ENCODE results near the gene GABBR2. TPM values are rescaled to one million over a fixed set of nuclear protein-coding genes. Genes with fewer than 3 reads are reported as not detected.
A peak's percentile ranks its signal among the peaks of the same experiment; 100 is the strongest.

GABBR2 gene
- total and polyA plus RNA-seq, 5 experiments from 2014 or later = not detected

DNA sequence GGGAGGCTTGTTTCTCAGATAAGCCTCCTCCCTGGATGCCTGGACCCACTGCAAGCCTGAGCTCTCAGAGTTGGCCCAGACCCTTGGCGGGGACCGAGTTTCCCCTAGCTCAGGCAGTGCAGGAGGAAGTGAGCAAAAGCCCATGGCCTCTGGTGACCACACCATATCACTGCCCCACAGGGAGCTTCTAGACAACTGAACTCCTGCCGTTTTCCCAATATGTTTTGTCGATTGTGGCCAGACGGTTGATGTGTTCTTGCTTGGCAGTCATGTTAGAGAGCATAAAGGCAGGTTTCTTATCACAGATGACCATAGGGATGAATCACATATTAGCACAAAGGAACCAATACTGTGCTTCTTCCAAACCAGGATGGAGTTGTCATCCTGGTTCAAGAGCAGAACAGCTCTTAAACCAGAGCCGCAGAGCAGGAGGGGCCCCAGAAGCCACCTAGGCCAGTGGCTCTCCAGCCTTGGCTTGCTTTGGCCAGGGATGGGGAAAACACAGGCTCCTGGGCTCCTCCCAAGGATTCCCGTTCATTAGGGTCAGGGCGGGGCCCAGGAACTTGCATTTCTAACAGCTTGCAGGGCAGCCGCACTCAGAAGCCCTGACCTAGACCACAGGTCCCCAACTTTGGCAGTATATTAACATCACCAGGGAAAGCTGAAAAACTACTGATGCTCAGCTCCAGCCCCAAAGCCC is 340.2 kb downstream of the GABBR2 start:
- POLR2A ChIA-PET = no interaction called here
- H3K36me3 Mint-ChIP-seq = peaks cover 0 to 17% (median 14%) of the 10 kb centered on the region in 3 donors

DNA sequence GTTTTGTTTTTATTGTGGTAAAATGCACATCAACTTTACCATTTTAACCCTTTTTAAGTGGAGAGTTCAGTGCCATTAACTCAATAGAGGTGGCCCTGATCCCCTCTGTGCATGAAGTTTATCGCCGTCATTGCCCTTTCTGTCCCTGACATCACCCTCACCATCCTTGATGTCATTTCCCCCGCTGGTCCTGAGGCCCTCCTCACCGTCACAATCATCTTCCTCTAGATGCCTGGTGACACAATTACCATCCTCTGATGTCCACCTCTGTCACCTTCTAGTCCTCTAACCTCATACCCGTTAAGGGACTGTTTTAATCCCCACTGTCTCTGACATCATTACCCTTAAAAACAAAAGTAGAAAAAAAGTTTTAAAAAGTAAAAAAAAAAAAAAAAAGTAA is 340.8 kb downstream of the GABBR2 start:
- no peak overlapping the region for H3K4me3 Mint-ChIP-seq
- peaks cover 0 to 17% (median 14%) of the 10 kb centered on the region in 3 donors for H3K36me3 Mint-ChIP-seq
- DNase-seq (no peak), ATAC-seq (no peak)
- H3K27me3 Mint-ChIP-seq = peaks cover 3 to 29% (median 14%) of the 10 kb centered on the region in 5 donors
- H3K4me1 Mint-ChIP-seq = no peaks in the 10 kb centered on the region
- peaks cover 0 to 27% (median 11%) of the 10 kb centered on the region in 9 donors for H3K9me3 Mint-ChIP-seq
- POLR2A ChIA-PET = no interaction called here
- H3K27ac Mint-ChIP-seq = no peak overlapping the region

More for the DNA sequence above, 340.2 kb downstream of the GABBR2 start:
- Mint-ChIP-seq H3K4me3 (no peak overlapping the region), H3K9me3 (peaks cover 0 to 27% (median 11%) of the 10 kb centered on the region in 9 donors), H3K27ac (peak overlapping the region in 1 of 10 donors; percentile 40), H3K27me3 (peaks cover 3 to 25% (median 10%) of the 10 kb centered on the region in 5 donors), H3K4me1 (no peaks in the 10 kb centered on the region)
- no peak for ATAC-seq
- no peak for DNase-seq

GRCh38 chr9:98367371-98367900 is 341.3 kb downstream of the GABBR2 start:
- peaks cover 3 to 33% (median 14%) of the 10 kb centered on the region in 5 donors for H3K27me3 Mint-ChIP-seq

DNA sequence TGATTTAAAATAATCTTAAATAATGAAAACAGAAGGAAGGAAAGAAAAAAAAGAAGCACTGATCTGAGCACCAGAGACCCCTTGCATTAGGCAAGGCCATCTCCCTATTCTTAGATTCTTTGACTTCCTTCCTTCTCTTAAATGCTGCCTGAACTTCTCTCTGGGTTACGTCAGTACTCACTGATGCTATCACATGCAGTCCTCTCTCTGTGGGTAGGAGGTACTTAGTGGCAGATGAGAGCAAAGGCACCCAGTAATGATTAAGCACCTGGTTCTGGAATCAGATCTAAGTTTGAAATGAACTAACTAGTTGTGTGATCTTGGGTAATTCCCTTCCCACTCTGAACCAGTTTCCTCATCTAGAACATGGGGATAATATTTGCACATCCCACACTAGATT is 343.0 kb downstream of the GABBR2 start:
- DNase-seq (no peak), ATAC-seq (no peak)
- Mint-ChIP-seq H3K27me3 (peaks cover 8 to 47% (median 14%) of the 10 kb centered on the region in 5 donors), H3K27ac (no peak overlapping the region), H3K36me3 (peaks cover 0 to 17% (median 14%) of the 10 kb centered on the region in 3 donors), H3K4me3 (no peak overlapping the region), H3K4me1 (no peaks in the 10 kb centered on the region), H3K9me3 (peaks cover 0 to 27% (median 11%) of the 10 kb centered on the region in 9 donors)
- POLR2A ChIA-PET = no interaction called here

More at GRCh38 chr9:98367371-98367900, 341.3 kb downstream of the GABBR2 start:
- POLR2A ChIA-PET = no interaction called here
- H3K4me1 Mint-ChIP-seq = no peaks in the 10 kb centered on the region
- DNase-seq (no peak), ATAC-seq (no peak)
- H3K4me3 Mint-ChIP-seq = no peak overlapping the region
- no peak overlapping the region for H3K27ac Mint-ChIP-seq
- peaks cover 0 to 17% (median 14%) of the 10 kb centered on the region in 3 donors for H3K36me3 Mint-ChIP-seq
- peaks cover 0 to 27% (median 11%) of the 10 kb centered on the region in 9 donors for H3K9me3 Mint-ChIP-seq

DNA sequence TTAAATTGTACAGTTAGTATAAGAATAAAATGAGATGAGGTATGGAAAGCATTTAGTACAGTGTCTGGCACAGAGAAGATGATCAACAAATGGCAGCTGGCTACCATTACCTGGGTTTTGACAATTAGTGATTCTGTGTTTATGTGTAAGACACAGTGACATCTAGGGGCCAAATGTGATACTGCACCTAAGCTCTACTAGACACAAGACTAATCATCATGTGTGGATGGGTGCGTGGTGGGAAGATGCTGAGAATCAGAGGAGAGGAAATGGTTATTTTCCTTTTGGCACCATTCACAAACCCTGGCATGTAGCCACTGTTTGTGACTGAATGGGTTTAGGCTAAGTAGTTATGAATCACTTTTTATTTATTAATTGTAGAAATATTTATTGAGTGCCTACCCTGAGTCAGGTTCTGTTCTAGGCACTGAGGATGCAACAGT is 343.5 kb downstream of the GABBR2 start:
- no peak overlapping the region for H3K4me3 Mint-ChIP-seq
- POLR2A ChIA-PET = no interaction called here
- H3K36me3 Mint-ChIP-seq = peaks cover 0 to 17% (median 14%) of the 10 kb centered on the region in 3 donors
- H3K4me1 Mint-ChIP-seq = no peaks in the 10 kb centered on the region
- peaks cover 0 to 27% (median 11%) of the 10 kb centered on the region in 9 donors for H3K9me3 Mint-ChIP-seq
- DNase-seq = no peak
- H3K27me3 Mint-ChIP-seq = peaks cover 8 to 47% (median 14%) of the 10 kb centered on the region in 5 donors
- H3K27ac Mint-ChIP-seq = no peak overlapping the region
- no peak for ATAC-seq

DNA sequence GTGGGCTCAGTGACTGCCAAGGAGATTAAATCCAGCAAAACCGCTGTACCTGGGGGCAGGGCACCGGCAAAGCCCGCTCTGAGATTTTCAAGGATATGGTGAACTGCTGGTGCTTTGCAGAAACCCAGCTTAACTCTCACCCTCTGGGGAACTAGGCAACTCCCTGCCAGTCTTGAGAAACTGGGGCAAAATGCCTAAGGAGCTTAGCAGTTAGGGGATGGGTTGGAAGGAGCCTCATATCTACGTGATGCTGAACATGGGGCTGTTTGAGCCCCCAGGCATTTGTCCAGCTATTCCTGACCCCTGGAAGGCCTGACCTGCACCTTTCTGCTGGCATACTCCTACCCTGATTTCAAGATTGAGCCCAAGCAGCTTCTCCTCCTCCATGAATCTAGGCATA is 344.6 kb downstream of the GABBR2 start:
- DNase-seq (no peak), ATAC-seq (no peak)
- POLR2A ChIA-PET = no interaction called here
- peaks cover 10 to 47% (median 14%) of the 10 kb centered on the region in 5 donors for H3K27me3 Mint-ChIP-seq
- peaks cover 0 to 17% (median 14%) of the 10 kb centered on the region in 3 donors for H3K36me3 Mint-ChIP-seq
- H3K4me1 Mint-ChIP-seq = no peaks in the 10 kb centered on the region
- H3K4me3 Mint-ChIP-seq = no peak overlapping the region
- no peak overlapping the region for H3K27ac Mint-ChIP-seq
- H3K9me3 Mint-ChIP-seq = peaks cover 0 to 27% (median 11%) of the 10 kb centered on the region in 9 donors

GRCh38 chr9:98363644-98364043 is 345.1 kb downstream of the GABBR2 start:
- POLR2A ChIA-PET = no interaction called here
- ATAC-seq (no peak), DNase-seq (no peak)
- Mint-ChIP-seq H3K4me3 (no peak overlapping the region), H3K36me3 (peaks cover 0 to 17% (median 14%) of the 10 kb centered on the region in 3 donors), H3K27ac (peak overlapping the region in 1 of 10 donors; percentile 60), H3K9me3 (peaks cover 0 to 27% (median 11%) of the 10 kb centered on the region in 9 donors), H3K27me3 (peaks cover 10 to 45% (median 12%) of the 10 kb centered on the region in 5 donors), H3K4me1 (no peaks in the 10 kb centered on the region)

GRCh38 chr9:98362624-98363252 is 346.0 kb downstream of the GABBR2 start:
- ATAC-seq = no peak
- Mint-ChIP-seq H3K27ac (no peak overlapping the region), H3K4me3 (no peak overlapping the region), H3K36me3 (peaks cover 0 to 17% (median 14%) of the 10 kb centered on the region in 3 donors), H3K9me3 (peaks cover 0 to 27% (median 11%) of the 10 kb centered on the region in 9 donors), H3K27me3 (peaks cover 8 to 36% (median 12%) of the 10 kb centered on the region in 5 donors), H3K4me1 (no peaks in the 10 kb centered on the region)
- DNase-seq = no peak
- POLR2A ChIA-PET = no interaction called here

DNA sequence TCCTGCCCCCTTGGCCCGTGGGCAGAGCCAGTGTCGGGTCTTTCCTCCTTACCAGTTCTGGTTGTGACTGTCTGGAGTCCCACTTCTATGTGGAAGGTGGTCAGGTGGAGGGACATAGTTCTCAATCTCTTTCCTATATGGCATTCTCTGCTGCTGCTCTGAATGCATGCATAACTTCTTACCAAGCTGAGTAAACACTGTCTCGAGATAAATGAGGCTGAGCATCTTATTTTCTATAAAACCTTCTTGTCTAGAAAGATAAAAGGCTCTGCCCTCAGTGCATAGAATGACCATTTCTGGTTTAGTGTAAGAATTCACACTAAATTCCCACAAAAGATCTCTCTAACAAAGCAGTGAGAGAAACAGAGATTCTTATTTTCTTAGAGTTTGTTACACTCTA is 347.1 kb downstream of the GABBR2 start:
- H3K27me3 Mint-ChIP-seq = peaks cover 2 to 25% (median 9%) of the 10 kb centered on the region in 5 donors
- no peak overlapping the region for H3K27ac Mint-ChIP-seq
- no peaks in the 10 kb centered on the region for H3K4me1 Mint-ChIP-seq
- no peak for ATAC-seq
- DNase-seq = no peak
- peaks cover 0 to 19% (median 10%) of the 10 kb centered on the region in 9 donors for H3K9me3 Mint-ChIP-seq
- no peak overlapping the region for H3K4me3 Mint-ChIP-seq
- peaks cover 0 to 14% (median 11%) of the 10 kb centered on the region in 3 donors for H3K36me3 Mint-ChIP-seq
- POLR2A ChIA-PET = no interaction called here

DNA sequence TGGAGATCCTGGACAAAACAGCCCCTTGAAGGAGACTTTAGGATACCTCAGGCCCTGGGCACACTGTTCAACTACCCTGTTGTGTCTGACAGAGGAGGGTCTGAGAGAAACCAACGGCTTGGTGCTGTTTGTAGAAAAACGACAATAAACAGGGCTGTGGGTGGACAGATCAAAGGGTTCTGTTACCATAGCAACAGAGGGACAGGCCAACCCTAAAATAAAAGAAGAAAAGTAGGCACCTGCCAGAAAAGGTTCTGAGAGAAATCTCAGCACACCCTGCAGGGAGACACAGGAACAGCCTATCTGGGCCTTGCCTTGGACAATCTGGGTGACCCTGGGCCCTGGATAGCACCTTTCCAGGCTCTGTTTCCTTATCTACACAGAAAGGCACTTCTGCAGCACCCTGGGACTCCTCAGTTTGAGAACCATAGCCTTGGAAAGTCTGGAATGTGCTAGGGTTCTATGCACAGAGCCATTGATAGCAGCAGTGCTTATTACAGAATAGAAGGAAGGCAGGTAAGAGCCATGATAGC is 348.5 kb downstream of the GABBR2 start:
- POLR2A ChIA-PET = no interaction called here
- H3K27ac Mint-ChIP-seq = no peak overlapping the region
- ATAC-seq (no peak), DNase-seq (no peak)
- H3K36me3 Mint-ChIP-seq = peaks cover 0 to 5% (median 1%) of the 10 kb centered on the region in 3 donors
- peaks cover 0 to 9% (median 5%) of the 10 kb centered on the region in 9 donors for H3K9me3 Mint-ChIP-seq
- no peaks in the 10 kb centered on the region for H3K4me1 Mint-ChIP-seq
- H3K27me3 Mint-ChIP-seq = peaks cover 5 to 23% (median 11%) of the 10 kb centered on the region in 5 donors
- no peak overlapping the region for H3K4me3 Mint-ChIP-seq

DNA sequence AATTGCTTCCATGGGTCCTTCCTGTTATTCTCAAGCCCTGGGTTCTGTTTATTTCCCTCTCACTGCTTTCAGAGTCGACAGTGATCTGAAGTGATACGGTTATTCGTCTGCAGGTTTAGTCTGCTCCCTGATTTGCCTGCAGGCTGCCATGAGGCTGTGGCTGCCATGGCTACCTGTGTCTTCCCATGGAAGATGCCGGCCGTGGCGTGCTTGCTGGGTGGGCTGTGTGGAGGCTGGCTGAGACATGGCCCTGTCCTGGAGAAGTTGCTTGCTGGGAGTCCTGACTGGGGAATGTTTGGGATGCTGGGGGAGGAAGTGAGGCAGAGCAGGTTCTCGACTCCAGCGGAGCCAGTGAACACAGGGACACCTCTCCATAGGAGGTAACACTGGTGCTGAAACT is 349.2 kb downstream of the GABBR2 start:
- POLR2A ChIA-PET = no interaction called here

DNA sequence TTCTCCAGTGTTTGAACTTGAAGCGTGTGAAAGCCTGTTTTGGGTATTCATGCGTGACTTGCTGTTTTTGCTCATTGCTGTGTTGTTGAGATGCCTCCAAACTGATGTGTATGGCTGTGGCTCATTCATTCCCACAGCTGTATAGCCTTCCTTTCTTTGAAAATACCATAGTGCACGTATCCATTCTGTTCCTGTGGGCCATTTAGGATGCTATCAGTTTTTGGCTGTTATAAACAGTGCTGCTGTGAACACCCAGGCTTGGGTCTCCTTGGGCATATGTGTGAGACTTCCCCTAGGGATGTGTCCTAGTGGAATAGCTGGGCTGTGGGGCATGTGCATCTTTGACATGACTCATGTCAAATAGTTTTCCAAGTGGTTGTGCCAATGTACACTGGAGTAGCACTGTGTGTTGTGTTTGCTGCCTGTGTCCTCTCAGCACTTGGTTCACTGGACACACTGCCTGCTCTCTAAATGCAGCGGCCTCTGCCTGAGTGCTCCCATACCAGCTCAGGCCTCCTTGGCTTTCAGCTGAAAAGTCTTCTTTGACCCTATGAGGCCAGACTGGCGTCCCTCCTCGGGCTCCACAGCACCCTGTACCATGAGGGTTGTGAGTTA is 350.7 kb downstream of the GABBR2 start:
- Mint-ChIP-seq H3K36me3 (peaks cover 0 to 5% (median 0%) of the 10 kb centered on the region in 3 donors), H3K27me3 (peaks cover 8 to 26% (median 15%) of the 10 kb centered on the region in 5 donors), H3K9me3 (peaks cover 0 to 4% (median 2%) of the 10 kb centered on the region in 9 donors), H3K27ac (no peak overlapping the region), H3K4me1 (no peaks in the 10 kb centered on the region), H3K4me3 (no peak overlapping the region)
- no peak for ATAC-seq
- no peak for DNase-seq
- POLR2A ChIA-PET = no interaction called here

More for the DNA sequence above, 349.2 kb downstream of the GABBR2 start:
- H3K4me1 Mint-ChIP-seq = no peaks in the 10 kb centered on the region
- peaks cover 5 to 23% (median 8%) of the 10 kb centered on the region in 5 donors for H3K27me3 Mint-ChIP-seq
- DNase-seq (no peak), ATAC-seq (no peak)
- H3K36me3 Mint-ChIP-seq = no peaks in the 10 kb centered on the region
- H3K27ac Mint-ChIP-seq = no peak overlapping the region
- no peak overlapping the region for H3K4me3 Mint-ChIP-seq
- H3K9me3 Mint-ChIP-seq = peaks cover 0 to 4% (median 0%) of the 10 kb centered on the region in 9 donors

Measured in naive thymus-derived CD8-positive, alpha-beta T cell (primary cell).